Endothelial cell (in vitro differentiated cells): Measurements from ENCODE around the gene NADSYN1. TPM values are rescaled to one million over a fixed set of nuclear protein-coding genes. Genes with fewer than 3 reads are reported as not detected.

Experiments used
- DNase-seq: peaks from one replicate; pipeline ENCODE4 v3.0.0; 2021; ENCODE audit warnings: low spot score
- H3K27ac Mint-ChIP-seq: one replicate; pipeline ENCODE4 v1.8.0; 2021; ENCODE audit warnings: mixed read lengths, inconsistent platforms; ENCODE audit not compliant: unreplicated experiment
- H3K27me3 Mint-ChIP-seq: one replicate; pipeline ENCODE4 v1.8.0; 2021; ENCODE audit warnings: mild to moderate bottlenecking, moderate library complexity, mixed read lengths, inconsistent platforms; ENCODE audit not compliant: unreplicated experiment
- H3K36me3 Mint-ChIP-seq: one replicate; pipeline ENCODE4 v1.8.0; 2021; ENCODE audit warnings: mild to moderate bottlenecking, low read depth, mixed read lengths, inconsistent platforms; ENCODE audit not compliant: unreplicated experiment
- H3K4me1 Mint-ChIP-seq: one replicate; pipeline ENCODE4 v1.8.0; 2021; ENCODE audit warnings: mild to moderate bottlenecking, mixed read lengths, inconsistent platforms; ENCODE audit not compliant: unreplicated experiment
- H3K4me3 Mint-ChIP-seq: one replicate; pipeline ENCODE4 v1.8.0; 2021; ENCODE audit warnings: mild to moderate bottlenecking, mixed read lengths, inconsistent platforms; ENCODE audit not compliant: unreplicated experiment
- H3K9me3 Mint-ChIP-seq: one replicate; pipeline ENCODE4 v1.8.0; 2021; ENCODE audit warnings: mixed read lengths, inconsistent platforms; ENCODE audit not compliant: unreplicated experiment
- CTCF ChIP-seq: fragments of 200-600 bp; sonication (generic); IDR thresholded peaks from one replicate; pipeline ENCODE4 v1.5.0; 2021; ENCODE audit warnings: antibody characterized with exemption; ENCODE audit not compliant: unreplicated experiment
- total RNA-seq: library from RNA; stranded (reverse); fragmentation: NEBNext Ultra II Directional; extraction: Animal tissue kit (Norgen Biotek cat#: 25700); gene quantifications from one replicate; pipeline ENCODE4 v1.2.1, GENCODE V29; 2021; ENCODE audit not compliant: unreplicated experiment

NADSYN1 gene
- total RNA-seq, 1 donor from 2014 or later: 69.0 TPM

GRCh38 chr11:71542879-71543777 lies 90.1 kb downstream of the NADSYN1 start:
- peaks cover 12% of the 10 kb centered on the region for H3K27me3 Mint-ChIP-seq
- no peak for TF ChIP-seq CTCF
- no peak for DNase-seq
- peaks cover 4% of the 10 kb centered on the region for H3K36me3 Mint-ChIP-seq
- H3K4me3 Mint-ChIP-seq: no peak overlapping the region
- H3K4me1 Mint-ChIP-seq: peaks cover 34% of the 10 kb centered on the region
- peaks cover 6% of the 10 kb centered on the region for H3K9me3 Mint-ChIP-seq
- no peak overlapping the region for H3K27ac Mint-ChIP-seq

GRCh38 chr11:71543866-71544265 lies 90.9 kb downstream of the NADSYN1 start:
- peaks cover 42% of the 10 kb centered on the region for H3K4me1 Mint-ChIP-seq
- no peak overlapping the region for H3K4me3 Mint-ChIP-seq
- peaks cover 6% of the 10 kb centered on the region for H3K9me3 Mint-ChIP-seq
- no peak for TF ChIP-seq CTCF
- no peak for DNase-seq
- H3K36me3 Mint-ChIP-seq: peaks cover 4% of the 10 kb centered on the region
- peaks cover 12% of the 10 kb centered on the region for H3K27me3 Mint-ChIP-seq
- no peak overlapping the region for H3K27ac Mint-ChIP-seq

GRCh38 chr11:71544525-71545214 lies 91.7 kb downstream of the NADSYN1 start:
- DNase-seq: no peak
- Mint-ChIP-seq H3K4me1 (peaks cover 50% of the 10 kb centered on the region), H3K27ac (peak overlapping the region; percentile 34), H3K27me3 (peaks cover 12% of the 10 kb centered on the region), H3K4me3 (no peak overlapping the region), H3K9me3 (peaks cover 6% of the 10 kb centered on the region), H3K36me3 (peaks cover 4% of the 10 kb centered on the region)
- no peak for TF ChIP-seq CTCF

- H3K4me1 Mint-ChIP-seq: peaks cover 58% of the 10 kb centered on the region
- H3K4me3 Mint-ChIP-seq: no peak overlapping the region
- peaks cover 6% of the 10 kb centered on the region for H3K9me3 Mint-ChIP-seq
- H3K27me3 Mint-ChIP-seq: peaks cover 14% of the 10 kb centered on the region
- no peak for TF ChIP-seq CTCF
- peaks cover 4% of the 10 kb centered on the region for H3K36me3 Mint-ChIP-seq
- no peak for DNase-seq
- H3K27ac Mint-ChIP-seq: peak overlapping the region; percentile 34
These were observed 92.5 kb downstream of the NADSYN1 start for GRCh38 chr11:71545405-71545966.
